ENCODE results near the gene UPK2. TPM values are rescaled to one million over a fixed set of nuclear protein-coding genes. Genes with fewer than 3 reads are reported as not detected.

Gene UPK2
- total and polyA plus RNA-seq, 10 of the 15 experiments (the other 5 are each of a cell fraction or from before 2014, with no cell fraction given) = 0.07 to 1.0 (median 0.31) TPM; not detected in 7

GRCh38 chr11:118998388-118998717, 42.3 kb downstream of the UPK2 start:
- H3K27ac ChIP-seq (ENCODE audit: control insufficient read depth, insufficient read depth) = peak overlapping the region; percentile 48; the same call in 1 of the 2 replicates
- H3K79me2 ChIP-seq (ENCODE audit: control insufficient read depth, insufficient read depth, low read length) = peaks cover 24% of the 10 kb centered on the region
- SMC1A ChIA-PET (ENCODE audit: uncharacterized antibody, unreplicated experiment) = interaction anchor here (1.2 to 5.7 kb wide), 3 partner anchors 19 to 69 kb away, joined by 3 to 26 read pairs (median 3); partner anchors contain the start of genes RPS25, TRAPPC4 and VPS11
- POLR2A ChIA-PET = interaction anchor here (1.0 to 1.6 kb wide), 6 partner anchors 20 to 123 kb away, joined by 3 to 7 read pairs (median 4); partner anchors contain the start of genes HINFP, RPS25 and TRAPPC4
- ATAC-seq = no peak; the same call in 2 of the 3 replicates
- peak overlapping the region; percentile 74 for H3K9ac ChIP-seq (ENCODE audit: control insufficient read depth, insufficient read depth, low read length)
- H3K4me3 ChIP-seq = peak overlapping the region; percentile 91
- H3K27me3 ChIP-seq (replicated peaks in 1 of 2; ENCODE audit: control insufficient read depth in 2 of 2, insufficient read depth in 2 of 2, low read length in 1 of 2) = no peaks in the 10 kb centered on the region
- TSS peak; percentile 75 for BruUV-seq (replicated peaks)
- RAD21 ChIA-PET (ENCODE audit: unreplicated experiment) = interaction anchor here (1.1 to 1.3 kb wide), 2 partner anchors 18 to 87 kb away, joined by 3 read pairs; no protein-coding TSS in a partner anchor
- H3K36me3 ChIP-seq (ENCODE audit: control insufficient read depth in 2 of 2, insufficient read depth in 2 of 2, low read length in 1 of 2) = 0 out of 4 replicates have a peak, but pooled peaks cover 0 to 2% of the 10 kb centered on the region in 2 experiments
- no peaks in the 10 kb centered on the region for H4K20me1 ChIP-seq (ENCODE audit: control insufficient read depth, insufficient read depth)
- no peak for FAIRE-seq
- no peaks in the 10 kb centered on the region; the same call in none of the 2 replicates for H3K4me1 ChIP-seq (ENCODE audit: control insufficient read depth, insufficient read depth, low read length)
- intact Hi-C loops (cut with micrococcal nuclease; ENCODE audit: unreplicated experiment) (no loop called here), in situ Hi-C loops (cut with MboI) (no loop called here)
- no peaks in the 10 kb centered on the region for H3K9me3 ChIP-seq (replicated peaks; ENCODE audit: control insufficient read depth, insufficient read depth, low read length)
- H3K4me2 ChIP-seq (ENCODE audit: control insufficient read depth, insufficient read depth) = peak overlapping the region; percentile 63
- no peak for DNase-seq (ENCODE audit: low read depth, low spot score)
- CTCF ChIA-PET = interaction anchor here (1.0 to 2.2 kb wide), 2 partner anchors 33 to 326 kb away, joined by 5 read pairs; partner anchors contain the start of gene SLC37A4
- under 1% methylated on average over 19 of the region's 19 CpGs for WGBS (ENCODE audit: insufficient coverage, insufficient replicate concordance, low lambda C conversion rate, missing lambda C conversion rate)
- TF ChIP-seq SIN3A (IDR thresholded peaks at IDR 0.05; ENCODE audit: low read depth, low read length) (no peak), NKRF (conservative IDR thresholded peaks at IDR 0.05) (0 out of 2 replicates have a peak, but pooled peaks have one; percentile 12)
- peak overlapping the region; percentile 98 for H2AFZ ChIP-seq (ENCODE audit: control insufficient read depth, low read depth, low read length)

GRCh38 chr11:118998822-118999221, 42.7 kb downstream of the UPK2 start:
- Histone ChIP-seq H3K9me3 (replicated peaks; ENCODE audit: control insufficient read depth, insufficient read depth, low read length) (no peaks in the 10 kb centered on the region), H3K4me3 (peak overlapping the region; percentile 91), H3K36me3 (ENCODE audit: control insufficient read depth in 2 of 2, insufficient read depth in 2 of 2, low read length in 1 of 2) (0 out of 4 replicates have a peak, but pooled peaks cover 0 to 2% of the 10 kb centered on the region in 2 experiments), H3K9ac (ENCODE audit: control insufficient read depth, insufficient read depth, low read length) (peak overlapping the region; percentile 74), H2AFZ (ENCODE audit: control insufficient read depth, low read depth, low read length) (no peak overlapping the region), H3K27me3 (replicated peaks in 1 of 2; ENCODE audit: control insufficient read depth in 2 of 2, insufficient read depth in 2 of 2, low read length in 1 of 2) (no peaks in the 10 kb centered on the region), H4K20me1 (ENCODE audit: control insufficient read depth, insufficient read depth) (no peaks in the 10 kb centered on the region), H3K4me2 (ENCODE audit: control insufficient read depth, insufficient read depth) (peak overlapping the region; percentile 63), H3K4me1 (ENCODE audit: control insufficient read depth, insufficient read depth, low read length) (no peaks in the 10 kb centered on the region; the same call in none of the 2 replicates), H3K79me2 (ENCODE audit: control insufficient read depth, insufficient read depth, low read length) (peaks cover 24% of the 10 kb centered on the region), H3K27ac (ENCODE audit: control insufficient read depth, insufficient read depth) (no peak overlapping the region)
- ATAC-seq (no peak), DNase-seq (ENCODE audit: low read depth, low spot score) (no peak), FAIRE-seq (no peak)
- in situ Hi-C loops (cut with MboI) = no loop called here
- WGBS (ENCODE audit: insufficient coverage, insufficient replicate concordance, low lambda C conversion rate, missing lambda C conversion rate) = 63% methylated on average over 6 of the region's 6 CpGs
- intact Hi-C loops (cut with micrococcal nuclease; ENCODE audit: unreplicated experiment) = no loop called here
- RAD21 ChIA-PET (ENCODE audit: unreplicated experiment) = no interaction called here
- SMC1A ChIA-PET (ENCODE audit: uncharacterized antibody, unreplicated experiment) = interaction anchor here (1.1 to 5.7 kb wide), 4 partner anchors 19 to 69 kb away, joined by 3 to 26 read pairs (median 3); partner anchors contain the start of genes RPS25, TRAPPC4 and VPS11
- BruUV-seq (replicated peaks) = no TSS peak
- POLR2A ChIA-PET = interaction anchor here (1.0 to 1.9 kb wide), 3 partner anchors 16 to 108 kb away, joined by 3 to 9 read pairs (median 5); partner anchors contain the start of genes RPS25 and TRAPPC4
- CTCF ChIA-PET = interaction anchor here (2.2 kb wide), 1 partner anchor 325 kb away, joined by 5 read pairs; no protein-coding TSS in a partner anchor
- TF ChIP-seq, protein P1, sequence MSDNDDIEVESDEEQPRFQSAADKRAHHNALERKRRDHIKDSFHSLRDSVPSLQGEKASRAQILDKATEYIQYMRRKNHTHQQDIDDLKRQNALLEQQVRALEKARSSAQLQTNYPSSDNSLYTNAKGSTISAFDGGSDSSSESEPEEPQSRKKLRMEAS (IDR thresholded peaks at IDR 0.05; ENCODE audit: low read depth, low read length) = no peak
- TF ChIP-seq YBX1 (IDR thresholded peaks at IDR 0.05) (no peak), CBX3 (IDR thresholded peaks at IDR 0.05; ENCODE audit: borderline replicate concordance, low read depth) (no peak), EGR1 (IDR thresholded peaks at IDR 0.05; ENCODE audit: borderline replicate concordance in 1 of 2, low read depth in 2 of 2, low read length in 2 of 2) (no peak), MXI1 (IDR thresholded peaks at IDR 0.05; ENCODE audit: low read depth, low read length) (no peak), CHD1 (IDR thresholded peaks at IDR 0.05; ENCODE audit: low read depth, low read length) (no peak), NFIC (IDR thresholded peaks at IDR 0.05; ENCODE audit: low read depth, low read length) (no peak), SP1 (IDR thresholded peaks at IDR 0.05; ENCODE audit: low read depth, low read length) (no peak), ESRRA (IDR thresholded peaks at IDR 0.05; ENCODE audit: low read length) (no peak), SMARCA5 (IDR thresholded peaks at IDR 0.05) (no peak), NBN (IDR thresholded peaks at IDR 0.05) (no peak), PAX8 (IDR thresholded peaks at IDR 0.05) (no peak), EZH2 (IDR thresholded peaks at IDR 0.05; ENCODE audit: borderline replicate concordance, control insufficient read depth, low read depth, low read length) (no peak)
